GM19035 (cell line): ENCODE results near the gene AP3B1.
"Not testable (repeated sequence)": the region's sequence is repeated elsewhere in the genome, so short reads cannot be mapped to it uniquely, and the experiment has no call there.

Experiments used
- ATAC-seq: cut with Tn5 transposase; IDR thresholded peaks from one replicate; pipeline ENCODE4 v1.9.1; 2021; ENCODE audit not compliant: unreplicated experiment

AP3B1 gene

DNA sequence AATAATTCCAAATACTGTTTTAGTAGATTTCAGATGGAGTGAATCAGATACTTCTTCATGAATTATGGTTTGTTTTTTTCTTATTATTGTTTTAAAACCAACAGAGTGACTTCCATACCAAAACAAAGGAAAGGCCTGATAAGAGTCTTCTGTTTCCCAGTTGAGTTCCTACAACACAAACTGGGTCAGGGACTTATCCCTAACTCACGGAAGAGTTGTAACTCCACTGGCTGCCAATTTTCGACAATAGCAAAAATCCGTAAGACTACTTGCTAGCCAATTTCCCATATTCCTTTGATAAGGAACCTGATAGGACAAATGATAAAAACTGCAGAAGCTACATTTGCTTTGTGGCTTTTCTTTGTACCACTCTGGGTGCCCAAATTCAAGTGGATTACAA is 219.2 kb downstream of the AP3B1 start:
- ATAC-seq: no peak

- not testable (repeated sequence) for ATAC-seq
Measured at GRCh38 chr5:78070691-78071090, 223.8 kb downstream of the AP3B1 start.

DNA sequence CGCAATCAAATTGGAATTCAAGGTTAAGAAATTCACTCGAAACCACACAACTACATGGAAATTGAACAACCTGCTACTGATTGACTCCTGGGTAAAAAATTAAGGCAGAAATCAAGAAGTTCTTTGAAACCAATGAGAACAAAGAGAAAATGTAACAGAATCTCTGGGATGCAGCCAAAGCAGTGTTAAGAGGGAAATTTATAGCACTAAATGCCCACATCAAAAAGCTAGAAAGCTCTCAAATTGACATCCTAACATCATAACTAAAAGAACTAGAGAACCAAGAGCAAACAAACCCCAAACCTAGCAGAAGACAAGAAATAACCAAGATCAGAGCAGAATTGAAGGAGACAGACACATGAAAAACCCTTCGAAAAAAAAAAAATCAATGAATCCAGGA is 226.9 kb downstream of the AP3B1 start:
- not testable (repeated sequence) for ATAC-seq

GRCh38 chr5:78066722-78067121 is 227.8 kb downstream of the AP3B1 start:
- ATAC-seq: not testable (repeated sequence)

DNA sequence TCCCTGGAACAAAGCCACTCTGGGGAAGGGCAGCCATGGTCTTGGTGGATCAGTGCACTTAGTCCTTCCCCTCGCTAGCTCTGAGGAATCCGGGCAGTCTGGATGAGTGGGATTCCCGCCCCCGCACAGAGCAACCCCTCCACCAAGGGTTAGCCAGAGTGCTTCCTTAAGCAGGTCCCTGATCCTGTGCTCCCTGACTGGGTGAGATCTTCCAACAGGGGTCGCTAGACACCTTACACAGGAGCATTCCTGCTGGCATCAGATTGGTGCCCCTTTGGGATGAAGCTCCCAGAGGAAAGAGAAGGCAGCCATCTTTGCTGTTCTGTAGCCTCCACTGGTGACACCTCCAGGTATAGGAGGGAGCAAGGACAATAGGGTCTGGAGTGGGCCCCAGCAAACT is 228.8 kb downstream of the AP3B1 start:
- ATAC-seq: no peak

DNA sequence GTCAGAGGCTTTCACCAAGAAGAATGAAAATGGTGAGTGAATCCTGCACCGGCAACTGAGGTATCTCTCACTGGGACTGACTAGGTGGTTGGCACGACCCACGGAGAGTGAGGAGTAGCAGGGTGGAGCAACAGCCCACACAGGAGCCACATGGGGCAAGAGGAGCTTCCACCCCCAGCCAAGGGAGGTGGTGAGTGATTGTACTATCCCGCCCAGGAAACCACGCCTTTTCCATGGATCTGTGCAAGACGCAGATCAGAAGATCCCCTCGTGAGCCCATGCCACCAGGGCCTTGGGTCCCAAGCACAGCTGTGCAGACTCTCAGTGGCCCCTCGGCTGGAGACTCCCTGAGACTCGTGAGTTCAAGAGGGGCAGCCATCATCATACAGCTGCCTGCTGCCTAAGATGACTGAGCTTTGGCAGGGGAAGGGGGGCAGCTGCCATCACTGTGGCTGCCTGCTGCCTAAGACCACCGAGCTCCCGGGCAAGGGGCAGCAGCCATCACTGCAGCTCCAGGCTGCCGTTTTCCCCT is 229.5 kb downstream of the AP3B1 start:
- no peak for ATAC-seq

DNA sequence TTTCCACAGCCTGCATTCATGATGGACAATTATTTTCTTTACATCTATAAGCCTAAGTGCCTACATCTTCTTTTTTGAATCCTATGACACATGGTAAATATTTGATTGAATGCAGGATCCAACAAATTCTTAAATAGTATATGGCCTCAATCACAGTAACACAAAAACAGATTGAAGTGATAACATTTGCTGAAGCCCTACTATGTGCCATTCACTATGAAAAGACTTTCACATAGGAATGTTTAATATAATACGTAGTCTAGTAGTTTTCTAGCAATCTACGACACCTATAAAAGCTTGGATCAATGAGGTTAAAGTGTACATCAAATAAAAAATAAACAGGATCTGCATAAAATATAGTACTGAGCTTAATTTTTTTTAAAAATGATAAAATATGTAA is 231.0 kb downstream of the AP3B1 start:
- ATAC-seq: no peak

GRCh38 chr5:78062645-78063044 is 231.9 kb downstream of the AP3B1 start:
- no peak for ATAC-seq

GRCh38 chr5:78060421-78060820 is 234.1 kb downstream of the AP3B1 start:
- ATAC-seq: no peak

- no peak for ATAC-seq
Measured at GRCh38 chr5:78058625-78059024, 235.9 kb downstream of the AP3B1 start.

GRCh38 chr5:78056901-78057514 is 237.5 kb downstream of the AP3B1 start:
- ATAC-seq: no peak

DNA sequence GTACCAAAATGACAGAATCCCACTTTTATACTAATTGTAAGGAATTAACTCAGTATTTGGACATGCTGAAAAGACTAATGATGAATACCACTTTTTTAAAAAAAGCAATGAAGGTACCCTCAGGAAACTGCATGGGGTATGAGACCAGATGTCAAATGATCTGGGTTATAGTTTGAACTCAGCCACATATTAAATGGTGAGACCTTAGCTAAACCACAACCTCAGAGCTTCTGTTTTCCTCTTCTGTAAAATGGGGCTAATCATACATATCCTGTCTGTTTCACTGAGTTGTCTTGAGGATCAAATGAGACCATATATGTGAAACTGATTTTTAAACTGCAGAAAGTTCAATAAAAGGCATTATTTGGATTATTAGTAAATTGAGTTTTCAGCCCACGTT is 238.4 kb downstream of the AP3B1 start:
- ATAC-seq: no peak

DNA sequence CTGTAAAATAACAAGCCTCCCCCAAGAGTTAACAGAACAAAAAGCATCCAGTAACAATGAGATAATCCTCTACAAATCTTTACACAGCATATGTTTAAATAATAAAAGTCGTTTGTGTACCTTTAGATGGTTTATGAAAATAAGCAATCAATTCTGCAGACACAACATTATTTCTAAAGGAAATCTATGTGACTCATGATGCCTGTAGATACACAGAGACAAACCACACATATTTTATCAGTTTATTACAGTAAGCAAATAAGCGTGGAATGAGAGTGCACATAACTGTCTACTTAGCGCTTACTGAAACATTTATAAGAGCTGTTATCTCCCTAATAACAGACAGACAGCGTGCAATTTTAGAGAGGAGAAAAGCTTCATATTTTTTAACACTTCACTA is 243.6 kb downstream of the AP3B1 start:
- ATAC-seq: no peak

DNA sequence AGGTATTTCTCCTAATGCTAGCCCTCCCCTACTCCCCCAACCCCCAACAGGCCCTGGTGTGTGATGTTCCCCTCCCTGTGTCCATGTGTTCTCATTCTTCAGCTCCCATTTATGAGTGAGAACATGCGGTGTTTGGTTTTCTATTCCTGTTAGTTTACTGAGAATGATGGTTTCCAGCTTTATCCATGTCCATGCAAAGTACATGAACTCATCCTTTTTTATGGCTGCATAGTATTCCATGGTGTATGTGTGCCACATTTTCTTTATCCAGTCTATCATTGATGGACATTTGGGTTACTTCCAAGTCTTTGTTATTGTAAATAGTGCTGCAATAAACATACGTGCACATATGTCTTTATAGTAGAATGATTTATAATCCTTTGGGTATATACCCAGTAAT is 247.7 kb downstream of the AP3B1 start:
- not testable (repeated sequence) for ATAC-seq

GRCh38 chr5:78046006-78046405 is 248.5 kb downstream of the AP3B1 start:
- ATAC-seq: no peak

DNA sequence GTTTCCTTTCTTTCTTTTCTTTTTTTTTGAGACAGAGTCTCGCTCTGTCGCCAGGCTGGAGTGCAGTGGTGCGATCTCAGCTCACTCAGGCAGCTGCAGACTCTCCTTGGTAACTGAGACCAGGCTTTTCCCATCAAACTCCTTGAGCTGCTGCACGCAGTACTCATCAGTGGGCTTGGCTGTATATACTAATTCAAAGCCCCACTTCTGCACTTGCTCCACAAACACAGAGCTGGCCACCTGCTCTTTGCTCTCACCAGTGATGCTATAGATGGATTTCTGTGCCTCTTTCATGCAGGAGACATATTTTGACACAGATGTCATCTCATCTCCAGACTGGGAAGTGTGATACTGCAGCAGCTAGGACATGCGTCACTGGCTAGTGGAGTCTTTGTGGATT is 252.7 kb downstream of the AP3B1 start:
- ATAC-seq: no peak

DNA sequence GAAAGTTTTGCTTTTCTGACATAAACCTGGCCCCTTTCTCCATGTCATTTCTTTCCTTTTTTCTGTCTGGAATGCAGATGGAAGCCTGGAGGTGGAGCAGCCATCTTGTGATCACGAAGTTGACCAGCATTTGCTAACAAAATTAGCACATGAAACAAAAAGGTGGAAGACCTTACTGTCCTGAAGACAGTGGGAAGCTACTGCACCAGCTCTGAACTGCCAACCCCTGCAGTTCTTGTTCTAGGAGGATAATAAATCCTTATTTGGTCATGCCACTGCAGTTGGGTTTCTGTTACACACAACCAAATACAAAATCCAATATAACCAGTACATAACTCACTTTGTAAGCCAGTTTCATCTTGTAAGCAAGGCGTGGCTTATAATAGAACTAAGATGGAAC is 269.0 kb downstream of the AP3B1 start:
- no peak for ATAC-seq

DNA sequence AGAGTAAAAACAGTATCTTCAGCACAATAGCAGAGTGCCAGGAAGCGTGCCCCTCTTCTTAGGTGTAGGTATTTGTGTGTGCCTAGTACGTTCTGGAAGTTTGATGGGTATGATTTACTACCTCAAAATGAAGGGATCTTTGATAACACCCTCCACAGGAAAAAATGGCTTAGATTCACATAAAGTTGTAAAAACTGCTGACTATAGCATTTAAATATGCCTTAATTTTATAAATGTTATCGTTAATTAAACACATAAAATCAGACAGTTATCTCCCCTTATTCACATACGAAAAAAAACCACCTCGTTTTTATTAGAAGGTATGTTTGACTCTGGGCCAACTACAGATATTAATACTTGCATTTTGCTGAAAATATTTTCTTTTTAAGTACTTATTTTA is 274.8 kb downstream of the AP3B1 start:
- no peak for ATAC-seq

DNA sequence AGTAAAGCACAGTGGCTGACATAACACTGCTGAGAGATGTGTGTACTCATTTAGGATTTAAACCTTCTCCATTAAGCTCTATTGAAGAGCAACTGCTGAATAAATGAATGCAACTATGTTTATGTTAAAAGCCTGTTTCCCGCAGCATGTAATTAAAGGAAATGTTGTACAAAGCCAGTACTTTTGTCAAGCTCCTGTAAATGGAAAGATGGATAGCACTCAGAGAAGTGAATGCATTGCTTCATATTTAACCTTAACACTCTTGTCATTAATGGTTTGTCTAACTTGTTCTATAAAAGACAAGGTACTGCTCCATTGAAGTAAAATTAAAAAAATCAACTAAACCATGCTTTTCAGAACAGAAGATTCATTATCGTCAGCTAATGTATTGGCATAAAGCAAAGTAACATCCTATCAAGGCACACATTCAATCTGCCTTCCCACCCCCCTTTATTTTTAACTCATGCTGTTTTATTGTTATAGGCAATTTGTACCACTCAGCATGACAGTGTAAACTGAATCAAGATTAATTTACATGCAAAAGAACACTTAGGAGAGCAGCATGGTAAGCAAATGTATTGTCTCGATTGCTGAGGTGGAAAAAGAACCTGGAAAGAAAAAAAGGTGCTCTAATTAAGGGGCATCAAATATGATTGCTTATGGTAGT is 277.5 kb downstream of the AP3B1 start:
- ATAC-seq: no peak

DNA sequence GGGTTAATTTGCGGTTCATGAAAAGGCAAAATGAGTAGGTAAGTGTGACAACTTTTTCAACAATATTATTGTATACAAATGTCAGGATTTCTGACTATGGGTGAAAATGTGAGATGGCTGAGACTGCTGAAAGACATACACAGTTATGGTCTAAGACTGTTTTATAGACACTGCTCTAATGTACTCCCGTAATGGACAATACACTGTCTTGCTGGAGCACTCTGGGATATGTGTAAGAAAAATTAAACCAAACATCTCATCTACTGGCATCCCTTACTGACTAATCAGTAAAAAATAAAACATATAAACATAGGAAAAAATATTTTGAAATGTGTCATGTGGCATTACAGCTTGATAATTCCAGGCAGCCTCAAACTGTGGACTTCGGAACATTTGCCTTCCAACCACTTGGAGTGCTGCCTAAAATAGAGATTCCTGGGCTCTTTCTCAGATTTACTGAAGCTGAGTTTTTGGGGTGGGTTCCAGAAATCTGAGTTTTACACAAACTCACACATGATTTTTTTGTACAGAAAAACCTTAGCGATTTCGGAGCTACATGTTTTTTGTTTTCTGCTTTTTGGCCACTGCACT is 284.5 kb downstream of the AP3B1 start:
- ATAC-seq: no peak

DNA sequence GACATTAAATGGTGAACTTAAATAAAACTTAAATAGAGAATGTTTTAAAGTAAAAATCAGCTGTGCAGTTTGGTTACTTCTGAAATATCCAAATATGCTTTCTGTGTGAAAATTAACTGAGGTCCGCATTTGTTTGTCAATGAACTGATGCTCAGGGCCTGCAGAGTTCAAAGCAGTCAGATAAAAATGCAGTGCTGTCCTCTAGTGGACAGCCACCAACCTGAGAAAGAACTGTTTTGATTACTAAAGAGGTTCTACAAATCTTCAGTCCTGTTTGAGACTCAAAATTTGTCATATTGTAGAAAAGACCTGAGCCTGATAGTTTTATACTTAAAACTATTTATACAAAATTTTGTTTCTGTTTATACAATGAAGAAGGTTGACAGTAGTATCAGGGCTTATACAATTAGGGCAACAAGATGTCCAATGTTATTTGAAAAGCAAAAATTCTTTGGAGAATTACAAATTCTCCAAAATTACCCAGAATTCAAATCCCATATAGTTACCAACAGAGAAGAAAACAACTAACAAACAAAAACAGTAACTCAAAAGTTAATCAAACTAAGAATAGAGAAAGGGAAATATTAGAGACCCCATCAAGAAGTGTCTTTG is 286.0 kb downstream of the AP3B1 start:
- ATAC-seq: no peak

DNA sequence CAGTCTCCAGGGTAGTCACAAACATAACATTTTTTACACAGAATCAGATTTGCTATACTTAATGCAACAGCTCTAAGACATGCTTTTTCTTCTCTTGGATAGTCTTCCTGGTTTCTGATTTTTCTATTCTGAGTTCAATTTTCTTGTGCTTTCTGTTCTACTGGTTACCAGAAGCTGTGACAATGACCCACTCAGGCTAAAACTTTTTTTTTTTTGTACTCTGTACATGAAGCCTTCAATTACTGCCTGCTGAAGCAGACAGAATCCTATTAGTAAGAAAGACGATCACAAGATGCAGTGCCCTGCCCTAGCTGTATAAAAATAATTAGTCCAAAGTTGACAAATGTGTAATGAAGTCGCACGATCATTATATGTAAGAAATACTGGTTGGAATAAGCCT is 287.3 kb downstream of the AP3B1 start:
- no peak for ATAC-seq
